NOMO-1 (cell line): ENCODE measurements around the gene FAM50B.

Experiments used
- DNase-seq, 2 experiments: peaks; one replicate each; lab custom pipeline; 2025; ENCODE audit not compliant: unreplicated experiment in 2 of 2; lab: John Stamatoyannopoulos, UW

Gene FAM50B

DNA sequence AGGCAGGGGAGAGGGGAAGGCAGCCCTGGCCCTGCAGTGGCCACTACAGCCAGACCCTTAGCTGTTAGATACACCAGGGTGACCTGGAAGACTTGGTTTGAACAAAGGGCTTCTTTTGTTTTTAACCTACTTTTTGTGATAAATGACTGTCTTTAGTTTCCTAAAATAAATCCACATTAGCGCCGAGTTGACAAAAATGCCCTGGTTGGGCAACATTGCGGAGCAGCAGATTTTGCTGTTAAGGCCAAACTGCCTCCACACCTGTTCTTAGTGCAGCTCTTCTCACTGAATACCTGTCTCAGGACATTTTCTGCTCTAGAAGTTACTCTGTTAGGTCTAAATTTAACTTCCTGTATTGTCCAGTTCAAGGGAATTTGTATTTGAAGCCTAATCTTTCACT lies 42.7 kb downstream of the FAM50B start:
- DNase-seq, result no peak

DNA sequence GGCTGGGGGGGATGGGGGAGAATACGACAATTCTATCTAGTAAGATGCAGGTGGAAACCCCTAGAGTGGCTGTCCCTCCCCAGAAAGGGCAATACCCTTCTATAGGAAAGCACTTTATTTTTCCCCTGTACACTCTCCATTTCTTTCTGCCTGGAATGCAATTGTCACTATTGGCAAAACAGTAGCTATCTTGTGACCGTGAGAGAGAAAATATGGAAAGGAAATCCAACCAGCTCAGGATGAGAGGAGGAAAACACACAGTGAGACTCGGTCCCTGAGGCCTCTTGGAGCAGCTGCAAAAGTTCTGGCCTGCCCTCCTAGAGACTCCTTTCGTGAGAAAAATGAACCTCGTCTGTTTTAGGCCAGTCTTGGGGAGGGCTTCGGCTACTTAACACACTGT lies 43.4 kb downstream of the FAM50B start:
- DNase-seq, result no peak

DNA sequence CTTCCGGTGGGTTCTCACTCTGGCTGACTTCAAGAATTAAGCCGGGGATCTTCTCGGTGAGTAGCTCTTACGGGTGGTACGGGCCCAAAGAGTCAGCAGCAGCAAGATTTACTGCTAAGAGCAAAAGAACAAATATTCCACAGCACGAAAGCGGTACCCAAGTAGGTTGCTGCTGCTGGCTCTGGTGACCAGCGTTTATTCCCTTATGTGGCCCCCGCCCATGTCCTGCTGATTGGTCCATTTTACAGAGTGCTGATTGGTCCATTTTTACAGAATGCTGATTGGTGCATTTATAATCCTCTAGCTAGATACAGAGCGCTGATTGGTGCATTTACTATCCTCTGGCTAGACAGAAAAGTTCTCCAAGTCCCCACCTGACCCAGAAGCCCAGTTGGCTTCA lies 44.3 kb downstream of the FAM50B start:
- DNase-seq, result no peak

DNA sequence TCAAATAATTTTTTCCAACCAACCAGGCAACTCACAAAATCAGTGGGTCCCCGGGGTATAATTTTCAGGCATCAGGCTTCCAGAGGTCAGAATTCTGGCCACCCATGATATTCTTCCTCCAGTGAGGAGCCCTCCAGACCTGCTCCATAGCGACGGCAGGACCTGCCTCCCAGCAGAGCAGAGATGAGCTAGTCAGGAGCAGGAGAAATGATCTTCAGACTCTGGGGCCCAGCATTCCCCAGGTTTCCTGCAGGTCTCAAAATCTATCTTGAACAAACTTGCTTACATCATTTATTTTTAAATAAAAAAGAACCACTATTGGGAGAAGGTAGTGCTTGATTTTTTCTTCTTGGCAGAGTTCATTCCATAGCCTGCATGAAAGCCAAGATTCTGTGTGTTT lies 44.7 kb downstream of the FAM50B start:
- no peak for DNase-seq

DNA sequence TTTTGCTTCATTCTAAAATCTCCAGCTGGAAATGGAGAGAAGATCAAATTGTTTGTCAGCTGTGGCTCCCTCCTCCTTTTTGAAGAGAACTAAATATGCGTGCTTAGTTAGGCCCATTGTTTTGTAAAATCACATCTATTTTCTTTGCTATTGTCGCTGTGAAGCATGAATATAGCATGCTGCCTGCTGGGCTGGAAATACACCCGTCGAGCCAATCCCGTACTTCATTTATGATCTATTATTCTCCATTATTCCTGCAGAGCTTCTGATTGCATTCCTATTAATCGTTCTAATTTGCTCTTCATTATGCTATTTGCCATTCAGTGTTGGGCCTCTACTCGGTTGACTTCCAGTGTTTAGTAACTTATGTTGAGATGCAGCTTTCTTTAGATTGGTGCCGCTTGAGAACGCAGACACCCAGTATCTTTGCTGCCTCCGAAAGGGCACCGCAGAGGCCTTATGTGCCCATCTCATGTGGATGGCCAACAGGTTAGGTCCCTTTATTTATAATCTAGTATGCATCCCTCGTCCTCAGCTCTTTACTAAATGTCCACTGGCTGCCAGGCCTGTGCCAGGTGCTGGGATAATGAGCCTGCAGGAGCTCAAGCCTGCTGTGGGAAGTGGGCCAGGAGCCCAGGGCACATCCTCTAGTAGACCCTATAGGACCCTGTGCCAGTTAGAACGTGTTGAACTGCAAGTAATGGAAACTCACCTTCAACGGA lies 45.6 kb downstream of the FAM50B start:
- DNase-seq, result no peak

DNA sequence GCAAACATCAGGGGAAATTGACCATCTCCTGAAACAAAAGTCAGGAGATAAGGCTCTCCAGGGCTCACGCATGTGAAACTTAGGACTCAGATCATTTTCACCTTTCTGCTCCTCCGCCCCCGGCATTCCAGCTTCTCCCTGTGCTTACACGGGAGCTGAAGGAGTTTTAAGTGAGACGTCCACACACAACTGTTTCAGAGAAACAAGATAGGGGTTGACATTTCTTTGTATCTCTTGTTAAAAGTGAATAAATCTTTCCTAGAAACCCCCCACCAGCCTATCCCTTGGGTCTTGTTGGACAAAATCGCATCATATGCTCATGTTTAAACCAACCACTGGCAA lies 46.1 kb downstream of the FAM50B start:
- DNase-seq, result no peak

DNA sequence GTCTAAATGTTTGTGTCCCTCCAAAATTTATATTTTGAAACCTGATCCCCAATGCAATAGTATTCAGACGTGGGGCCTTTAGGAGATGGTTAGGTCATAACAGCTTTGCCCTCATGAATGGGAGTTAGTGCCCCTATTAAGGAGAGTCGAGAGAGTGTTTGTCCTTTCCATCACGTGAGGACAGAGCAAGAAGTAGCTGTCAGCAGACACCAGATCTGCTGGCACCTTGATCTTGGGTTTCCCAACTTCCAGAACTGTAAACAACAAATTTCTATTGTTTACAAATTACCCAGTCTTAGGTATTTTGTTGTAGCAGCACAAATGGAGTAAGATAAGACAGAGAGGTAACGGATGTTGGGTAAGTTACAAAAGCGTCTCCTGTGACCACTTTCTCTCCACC lies 46.6 kb downstream of the FAM50B start:
- no peak for DNase-seq

DNA sequence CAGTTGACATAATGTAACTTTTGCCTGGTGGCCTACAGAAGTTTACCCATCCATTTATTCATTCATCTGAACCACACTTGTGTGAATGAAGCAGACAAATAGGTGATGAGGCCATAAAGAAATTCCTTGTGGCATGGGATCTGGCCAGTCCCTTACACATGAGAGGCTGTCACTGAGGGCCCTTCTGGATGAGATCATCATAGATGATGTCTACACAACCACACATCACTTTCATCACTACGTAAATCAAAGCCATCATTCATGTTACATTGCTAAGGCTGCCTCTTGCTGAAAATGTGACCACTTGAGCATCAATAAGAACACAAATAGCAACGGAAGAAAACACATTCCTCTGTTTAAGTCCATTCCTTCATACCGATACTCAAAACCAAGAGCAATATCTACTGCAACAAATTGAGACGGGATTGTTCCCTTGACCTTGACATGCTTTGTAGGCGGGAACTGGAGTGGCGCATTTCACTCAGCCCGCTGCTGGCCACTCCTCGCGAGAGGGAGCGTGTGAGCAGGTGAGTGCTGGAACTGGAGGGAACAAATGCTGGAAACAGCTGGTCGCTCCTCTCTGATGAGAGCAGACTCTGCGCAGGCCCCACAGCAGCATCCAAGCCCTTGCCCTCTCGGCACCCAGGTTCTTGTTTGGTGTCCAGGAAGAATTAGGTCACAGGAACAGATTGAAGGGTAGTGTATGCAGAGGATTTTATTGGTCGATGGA lies 49.3 kb downstream of the FAM50B start:
- DNase-seq, result no peak

DNA sequence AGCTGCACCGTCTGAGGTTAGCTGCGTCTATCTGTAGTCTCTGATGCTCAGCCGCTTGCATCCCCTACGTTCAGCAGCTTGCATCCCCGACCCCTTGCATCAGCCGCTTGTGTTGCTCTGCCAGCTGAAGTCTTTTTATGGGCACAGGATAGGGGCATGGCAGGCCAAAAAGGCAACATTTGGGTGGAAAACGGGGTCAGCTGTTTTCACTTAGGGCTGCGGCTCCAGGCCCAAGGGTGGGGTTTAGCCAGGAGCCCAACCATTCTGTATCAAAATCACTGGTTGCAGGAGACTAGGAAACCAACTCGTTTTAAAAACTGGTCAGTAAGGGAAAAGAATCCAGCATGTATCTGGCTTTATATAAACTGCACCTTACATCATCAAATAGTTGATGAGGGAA lies 49.9 kb downstream of the FAM50B start:
- no peak for DNase-seq

DNA sequence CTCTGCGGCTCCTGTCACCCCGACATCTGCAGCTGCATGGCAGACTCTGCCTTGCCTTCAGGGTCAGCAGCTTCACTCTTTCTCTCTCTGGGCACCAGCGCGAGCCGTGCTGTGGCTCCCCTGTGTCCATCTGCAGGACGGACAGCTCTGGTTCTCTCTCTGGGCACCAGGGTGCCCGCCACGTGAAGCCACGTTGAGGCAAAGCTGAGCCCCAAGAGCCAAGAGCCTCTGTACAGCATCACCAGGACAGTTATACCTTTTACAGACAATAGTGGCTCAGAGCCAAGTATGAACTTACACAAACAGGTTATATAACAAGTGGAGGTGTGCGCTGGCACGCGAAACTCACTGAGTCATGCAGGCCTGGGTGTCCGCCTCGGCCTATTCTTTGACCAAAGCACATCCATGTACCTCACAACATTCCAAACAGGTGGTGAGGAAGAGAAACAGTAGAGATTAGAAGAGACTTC lies 50.8 kb downstream of the FAM50B start:
- no peak for DNase-seq
